Measurements from ENCODE around the gene DPP6. TPM values are rescaled to one million over a fixed set of nuclear protein-coding genes. Genes with fewer than 3 reads are reported as not detected.

The DPP6 gene
- total and polyA plus RNA-seq, 2 of the 8 experiments (the other 6 are each of a cell fraction or from before 2014, with no cell fraction given) = 4.7 to 6.8 TPM

DNA sequence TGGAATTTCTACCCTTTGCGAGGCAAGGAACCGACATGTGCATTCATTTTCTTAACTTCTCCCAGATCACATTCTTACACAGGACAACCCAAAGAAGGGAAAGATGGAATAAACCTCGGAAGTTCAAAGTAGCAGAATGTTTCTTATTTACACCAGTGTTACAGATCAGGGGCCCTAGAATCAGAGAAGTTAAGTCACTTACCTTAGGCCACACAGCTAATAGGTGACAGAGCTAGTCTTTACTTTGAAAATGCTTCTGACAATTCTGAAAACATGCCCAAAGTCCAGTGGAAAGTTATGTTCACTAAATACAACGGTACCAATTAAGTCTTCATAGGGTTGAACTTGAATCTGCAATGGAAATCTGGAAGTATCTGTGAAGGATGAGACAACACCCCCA lies 437.7 kb downstream of the DPP6 start:
- CTCF ChIA-PET (ENCODE audit: partially characterized antibody) = interaction anchor here (1.4 kb wide), 1 partner anchor 150 kb away, joined by 3 read pairs; no protein-coding TSS in a partner anchor
- H3K4me3 ChIP-seq (ENCODE audit: extremely low read depth in 1 of 4, insufficient read depth in 2 of 4, low read depth in 3 of 4, low read length in 4 of 4) = no peak overlapping the region
- TF ChIP-seq ASH2L (IDR thresholded peaks at IDR 0.05; ENCODE audit: low read length) (no peak), GTF2F1 (IDR thresholded peaks at IDR 0.05; ENCODE audit: borderline replicate concordance, low read depth, low read length) (no peak), SP1 (IDR thresholded peaks at IDR 0.05; ENCODE audit: low read depth, low read length) (no peak), TCF12 (IDR thresholded peaks at IDR 0.05; ENCODE audit: low read depth, low read length) (no peak), HDAC6 (IDR thresholded peaks at IDR 0.05; ENCODE audit: low read depth, low read length) (no peak), ZNF274 (IDR thresholded peaks at IDR 0.05; ENCODE audit: borderline replicate concordance, extremely low read depth, low read length) (no peak), FOSL1 (IDR thresholded peaks at IDR 0.05; ENCODE audit: insufficient read depth, low read depth, low read length) (no peak), RAD21 (IDR thresholded peaks at IDR 0.05 in 1 of 2, conservative IDR thresholded peaks at IDR 0.05 in 1 of 2; ENCODE audit: low read depth in 2 of 2, low read length in 2 of 2) (no peak), GABPA (IDR thresholded peaks at IDR 0.05; ENCODE audit: borderline replicate concordance, insufficient read depth, low read length) (no peak), CHD1 (IDR thresholded peaks at IDR 0.05; ENCODE audit: low read depth, low read length) (no peak)
- TF ChIP-seq, protein P1, sequence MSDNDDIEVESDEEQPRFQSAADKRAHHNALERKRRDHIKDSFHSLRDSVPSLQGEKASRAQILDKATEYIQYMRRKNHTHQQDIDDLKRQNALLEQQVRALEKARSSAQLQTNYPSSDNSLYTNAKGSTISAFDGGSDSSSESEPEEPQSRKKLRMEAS (IDR thresholded peaks at IDR 0.05) = no peak
- TF ChIP-seq, protein P2, sequence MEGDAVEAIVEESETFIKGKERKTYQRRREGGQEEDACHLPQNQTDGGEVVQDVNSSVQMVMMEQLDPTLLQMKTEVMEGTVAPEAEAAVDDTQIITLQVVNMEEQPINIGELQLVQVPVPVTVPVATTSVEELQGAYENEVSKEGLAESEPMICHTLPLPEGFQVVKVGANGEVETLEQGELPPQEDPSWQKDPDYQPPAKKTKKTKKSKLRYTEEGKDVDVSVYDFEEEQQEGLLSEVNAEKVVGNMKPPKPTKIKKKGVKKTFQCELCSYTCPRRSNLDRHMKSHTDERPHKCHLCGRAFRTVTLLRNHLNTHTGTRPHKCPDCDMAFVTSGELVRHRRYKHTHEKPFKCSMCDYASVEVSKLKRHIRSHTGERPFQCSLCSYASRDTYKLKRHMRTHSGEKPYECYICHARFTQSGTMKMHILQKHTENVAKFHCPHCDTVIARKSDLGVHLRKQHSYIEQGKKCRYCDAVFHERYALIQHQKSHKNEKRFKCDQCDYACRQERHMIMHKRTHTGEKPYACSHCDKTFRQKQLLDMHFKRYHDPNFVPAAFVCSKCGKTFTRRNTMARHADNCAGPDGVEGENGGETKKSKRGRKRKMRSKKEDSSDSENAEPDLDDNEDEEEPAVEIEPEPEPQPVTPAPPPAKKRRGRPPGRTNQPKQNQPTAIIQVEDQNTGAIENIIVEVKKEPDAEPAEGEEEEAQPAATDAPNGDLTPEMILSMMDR (IDR thresholded peaks at IDR 0.05; ENCODE audit: control extremely low read depth in 1 of 3, insufficient read depth in 1 of 3, low read depth in 1 of 3, low read length in 3 of 3) = no peak

More for the DNA sequence above, 437.7 kb downstream of the DPP6 start:
- Histone ChIP-seq H3K4me2 (ENCODE audit: insufficient read depth in 1 of 2, low read depth in 2 of 2, low read length in 2 of 2) (no peak overlapping the region), H2BK5ac (ENCODE audit: low read depth, low read length) (no peak overlapping the region), H4K8ac (ENCODE audit: extremely low read depth, insufficient read depth, low read length) (no peak overlapping the region), H3K9me3 (ENCODE audit: insufficient read depth in 2 of 2, low read depth in 1 of 2, low read length in 1 of 2) (no peaks in the 10 kb centered on the region), H3K18ac (ENCODE audit: extremely low read depth, low read length) (no peak overlapping the region), H3K23ac (ENCODE audit: insufficient read length) (no peak overlapping the region), H3K27me3 (replicated peaks in 1 of 4; ENCODE audit: control insufficient read depth in 3 of 4, extremely low read depth in 1 of 4, insufficient read depth in 3 of 4, low read length in 3 of 4) (no peaks in the 10 kb centered on the region), H2BK120ac (replicated peaks; ENCODE audit: low read depth, low read length) (no peak overlapping the region), H3K56ac (replicated peaks; ENCODE audit: insufficient read length, low read depth, low read length) (no peak overlapping the region), H4K20me1 (replicated peaks in 1 of 2; ENCODE audit: control insufficient read depth in 1 of 2, insufficient read depth in 2 of 2, low read length in 2 of 2) (no peaks in the 10 kb centered on the region), H3K27ac (ENCODE audit: low read depth, low read length) (no peak overlapping the region), H2BK15ac (ENCODE audit: low read length) (no peak overlapping the region), H3K9ac (replicated peaks in 1 of 4; ENCODE audit: extremely low read depth in 1 of 4, low read depth in 3 of 4, low read length in 3 of 4) (no peak overlapping the region), H2AFZ (ENCODE audit: low read length) (no peak overlapping the region), H3K79me1 (ENCODE audit: low read depth, low read length) (no peaks in the 10 kb centered on the region), H2AK5ac (ENCODE audit: low read depth, low read length) (no peak overlapping the region), H2BK12ac (ENCODE audit: low read depth, low read length) (no peak overlapping the region), H3K36me3 (ENCODE audit: control insufficient read depth in 2 of 4, insufficient read depth in 4 of 4, low read length in 3 of 4) (no peaks in the 10 kb centered on the region), H3K23me2 (ENCODE audit: low read depth, low read length) (0 out of 2 replicates have a peak, but pooled peaks cover 2% of the 10 kb centered on the region), H3K4ac (replicated peaks; ENCODE audit: insufficient read length, low read depth, low read length) (no peak overlapping the region), H4K5ac (ENCODE audit: insufficient read length, low read depth, low read length) (no peak overlapping the region), H3K14ac (ENCODE audit: insufficient read length) (no peak overlapping the region), H4K91ac (replicated peaks; ENCODE audit: insufficient read length, low read length) (no peak overlapping the region), H3K79me2 (ENCODE audit: control insufficient read depth in 1 of 2, insufficient read depth in 2 of 2, low read length in 2 of 2) (no peaks in the 10 kb centered on the region), H3K4me1 (replicated peaks in 1 of 4; ENCODE audit: control insufficient read depth in 3 of 4, insufficient read depth in 4 of 4, low read length in 3 of 4) (no peaks in the 10 kb centered on the region), H2BK20ac (ENCODE audit: low read length) (no peak overlapping the region)
- FAIRE-seq = no peak
- 91% methylated on average over 4 of the region's 4 CpGs; no CpG with 5 or more reads in 1 of the 2 experiments for WGBS, 2 experiments (ENCODE audit: extremely low coverage in 1 of 2, insufficient coverage in 1 of 2, insufficient read length in 1 of 2, insufficient replicate concordance in 2 of 2, low coverage in 1 of 2, low lambda C conversion rate in 2 of 2, missing lambda C conversion rate in 1 of 2)
- POLR2A ChIA-PET (ENCODE audit: partially characterized antibody) = no interaction called here
- no peak for DNase-seq (ENCODE audit: low read depth in 1 of 2, low spot score in 2 of 2)
